K562 (cell line): Measurements from ENCODE around the gene C9. TPM values are rescaled to one million over a fixed set of nuclear protein-coding genes. Genes with fewer than 3 reads are reported as not detected.

Source experiments
- ATAC-seq: fragments of 200-7000 bp; cut with Tn5 transposase; 3 replicates; pipeline ENCODE4 v1.9.1; 2020; ENCODE audit warnings: moderate library complexity
- BruUV-seq: library from RNA; stranded (reverse); fragments of 400-500 nt; replicated peaks from 2 replicates; lab custom pipeline; 2021; lab: Mats Ljungman, UMichigan
- CTCF ChIA-PET: fragments of 300-600 bp; formaldehyde crosslinking; extraction: SDS; loops from one replicate; lab custom pipeline; 2021; ENCODE audit warnings: low intra/inter-chr PET ratio; lab: Yijun Ruan, JAX
- POLR2A ChIA-PET: fragments of 300-600, 350-650 bp; sonication (Branson Sonifier 250); formaldehyde crosslinking; extraction: SDS; loops from one replicate; lab custom pipeline; 2021; ENCODE audit warnings: antibody characterized with exemption, inconsistent platforms; lab: Yijun Ruan, JAX
- DNase-seq, 4 experiments: peaks; one replicate each; pipeline versions ENCODE4 v3.0.0 to v3.0.0-alpha.2; 2011 to 2018; ENCODE audit warnings: low spot score in 3 of 4, mixed read lengths in 3 of 4; ENCODE audit errors: extremely low read depth in 1 of 4
- FAIRE-seq: peaks from 2 replicates; lab custom pipeline; 2011; peaks lifted over from hg19 to GRCh38; lab: Jason Lieb, UNC
- H2AFZ ChIP-seq: 2 replicates; pipeline ENCODE4 v1.6.0; 2011; ENCODE audit warnings: low read depth, low read length, control low read depth, inconsistent platforms
- H3K27ac ChIP-seq: fragments of 200-600 bp; 3 replicates; pipeline ENCODE4 v1.8.0; 2011; ENCODE audit warnings: low read depth, mild to moderate bottlenecking, control low read depth, inconsistent platforms, low read length, moderate library complexity, mixed read lengths; ENCODE audit errors: extremely low read depth
- H3K27me3 ChIP-seq, 2 experiments: fragments of 300-600 bp in 1 of 2; 2 replicates in 1 of 2; 3 replicates in 1 of 2; pipeline versions ENCODE4 v1.6.0 to v1.8.0; 2011; ENCODE audit warnings: inconsistent platforms in 2 of 2, low read length in 2 of 2, mild to moderate bottlenecking in 1 of 2, mixed read lengths in 1 of 2, moderate library complexity in 1 of 2; ENCODE audit not compliant: control insufficient read depth in 2 of 2, insufficient read depth in 2 of 2
- H3K36me3 ChIP-seq: fragments of 300-600 bp; 3 replicates; pipeline ENCODE4 v1.8.0; 2011; ENCODE audit warnings: mild to moderate bottlenecking, low read length, inconsistent platforms; ENCODE audit not compliant: control insufficient read depth, insufficient read depth
- H3K4me1 ChIP-seq, 2 experiments: fragments of 200-600 bp in 1 of 2; replicated peaks in 1 of 2; 2 replicates in 1 of 2; 3 replicates in 1 of 2; pipeline versions ENCODE4 v1.5.1 to v1.8.0; 2011; ENCODE audit warnings: inconsistent platforms in 2 of 2, low read length in 2 of 2, mild to moderate bottlenecking in 1 of 2, mixed read lengths in 1 of 2, moderate library complexity in 1 of 2; ENCODE audit not compliant: control insufficient read depth in 2 of 2, insufficient read depth in 2 of 2
- H3K4me2 ChIP-seq: 2 replicates; pipeline ENCODE4 v1.6.1; 2011; ENCODE audit warnings: low read length, control low read depth, inconsistent platforms, mixed read lengths; ENCODE audit not compliant: insufficient read depth
- H3K4me3 ChIP-seq: fragments of 200-600 bp; sonication (generic), shearing (Covaris generic); 2 replicates; pipeline ENCODE4 v1.5.1; 2016; ENCODE audit warnings: control low read depth, inconsistent platforms
- H3K79me2 ChIP-seq: fragments of 200-600 bp; 3 replicates; pipeline ENCODE4 v1.8.0; 2011; ENCODE audit warnings: low read length, inconsistent platforms; ENCODE audit not compliant: control insufficient read depth, insufficient read depth
- H3K9ac ChIP-seq, 2 experiments: 2 replicates each; pipeline versions ENCODE4 v1.6.0 to v1.6.1; 2011; ENCODE audit warnings: low read depth in 2 of 2, low read length in 2 of 2, control low read depth in 1 of 2, inconsistent platforms in 1 of 2, mild to moderate bottlenecking in 1 of 2, mixed read lengths in 1 of 2; ENCODE audit not compliant: insufficient read depth in 1 of 2
- H3K9me1 ChIP-seq: one replicate; pipeline ENCODE4 v1.6.0; 2011; ENCODE audit warnings: inconsistent platforms, mild to moderate bottlenecking, low read length, moderate library complexity; ENCODE audit not compliant: control insufficient read depth, insufficient read depth
- H3K9me3 ChIP-seq: replicated peaks from 2 replicates; pipeline ENCODE4 v1.5.1; 2011; ENCODE audit warnings: low read depth, low read length, inconsistent platforms; ENCODE audit not compliant: control insufficient read depth, insufficient read depth
- H4K20me1 ChIP-seq: replicated peaks from 2 replicates; pipeline ENCODE4 v1.6.1; 2011; ENCODE audit warnings: low read length, inconsistent platforms, mixed read lengths; ENCODE audit not compliant: control insufficient read depth, insufficient read depth
- DMBX1 ChIP-seq: fragments of 250-450 bp; sonication (Bioruptor Pico); IDR thresholded peaks from 2 replicates; pipeline ENCODE4 v1.8.0; 2022; ENCODE audit warnings: inconsistent platforms, mild to moderate bottlenecking, moderate library complexity, borderline replicate concordance
- DPF2 ChIP-seq: fragments of 450-650 bp; IDR thresholded peaks from 2 replicates; pipeline ENCODE4 v1.6.1; 2016
- GTF2E2 ChIP-seq: fragments of 200-800 bp; sonication (Bioruptor generic); IDR thresholded peaks from 2 replicates; pipeline ENCODE4 v1.6.1; 2016; ENCODE audit warnings: missing genetic modification characterization, missing compliant biosample characterization
- HDAC2 ChIP-seq: fragments of 450-650 bp; IDR thresholded peaks from 2 replicates; pipeline ENCODE4 v1.6.1; 2016; ENCODE audit warnings: mild to moderate bottlenecking
- MAFK ChIP-seq: IDR thresholded peaks from 2 replicates; pipeline ENCODE4 v1.6.1; 2011; ENCODE audit warnings: low read length, improper control_type of control experiment
- PML ChIP-seq: IDR thresholded peaks from 2 replicates; pipeline ENCODE4 v1.6.1; 2012; ENCODE audit warnings: low read length, inconsistent platforms
- TAF9B ChIP-seq: fragments of 450-650 bp; IDR thresholded peaks from 2 replicates; pipeline ENCODE4 v1.6.1; 2018; ENCODE audit warnings: mild to moderate bottlenecking; ENCODE audit not compliant: partially characterized antibody
- ZC3H11A ChIP-seq: IDR thresholded peaks from 2 replicates; pipeline ENCODE4 v1.6.1; 2012; ENCODE audit warnings: low read depth, low read length, improper control_type of control experiment
- ZFX ChIP-seq: sonication (generic); formaldehyde crosslinking; IDR thresholded peaks from 2 replicates; pipeline ENCODE4 v1.8.0; 2022; ENCODE audit warnings: mild to moderate bottlenecking, missing genetic modification reagents, moderate library complexity
- ZNF347 ChIP-seq: fragments of 450-650 bp; formaldehyde crosslinking; IDR thresholded peaks from 2 replicates; pipeline ENCODE4 v1.4.0; 2020; ENCODE audit warnings: low read depth, mild to moderate bottlenecking, moderate library complexity
- WGBS: fragments of 100-300 bp; shearing (Covaris generic); methylation state at CpG from one replicate; pipeline ENCODE4 v1.1.6; 2016; ENCODE audit warnings: low coverage, mixed read lengths; ENCODE audit not compliant: insufficient coverage; ENCODE audit errors: missing lambda C conversion rate; 5-methylcytosine and 5-hydroxymethylcytosine counted together
- in situ Hi-C: fragments of 300-500 bp; cut with MboI; formaldehyde crosslinking; loops from 4 replicates; pipeline ENCODE4 v1.15.0; 2018; ENCODE audit warnings: inconsistent platforms, mixed read lengths
- intact Hi-C: fragments of 100-400 bp; cut with micrococcal nuclease; formaldehyde crosslinking; loops from 2 replicates; pipeline ENCODE4 v1.14.2; 2022
- polyA plus RNA-seq, 8 experiments: library from polyadenylated mRNA; depleted of rRNA in 4 of 8; stranded (reverse) in 5 of 8; unstranded in 3 of 8; fragments of >200 nt; fragmentation: Nextera tagmentation in 2 of 8; fragmentation: Illumina TruSeq in 1 of 8; extraction: Ambion mirVana in 2 of 8; extraction: Trizol in 1 of 8; gene quantifications; 2 replicates each; pipeline versions ENCODE4 v1.2.1 to v1.2.3, GENCODE V29; 2011 to 2014; ENCODE audit warnings: inconsistent platforms in 1 of 8, missing spikeins in 1 of 8
- total RNA-seq, 7 experiments: library from RNA; depleted of rRNA in 6 of 7; stranded (reverse); fragments of >200 nt in 6 of 7; fragmentation: Illumina TruSeq in 2 of 7; extraction: Trizol in 2 of 7; gene quantifications; 2 replicates each; pipeline versions ENCODE4 v1.2.1 to v1.2.3, GENCODE V29; 2011 to 2021; ENCODE audit warnings: low replicate concordance in 1 of 7
- TF ChIP-seq, protein P1 (sequence below): sonication (generic); formaldehyde crosslinking; IDR thresholded peaks from 2 replicates; pipeline ENCODE4 v1.8.1; 2023; ENCODE audit warnings: mild to moderate bottlenecking, missing genetic modification reagents
- TF ChIP-seq, protein P2 (sequence below): fragments of 450-650 bp; formaldehyde crosslinking; IDR thresholded peaks from 2 replicates; pipeline ENCODE4 v1.4.0; 2020; ENCODE audit warnings: mild to moderate bottlenecking, moderate library complexity
- TF ChIP-seq, protein P3 (sequence below): IDR thresholded peaks from 2 replicates; pipeline ENCODE4 v1.6.1; 2016; ENCODE audit warnings: missing genetic modification characterization, missing compliant biosample characterization
- TF ChIP-seq, protein P4 (sequence below): fragments of 250-450 bp; sonication (Bioruptor Pico); IDR thresholded peaks from 2 replicates; pipeline ENCODE4 v1.5.0; 2022; ENCODE audit warnings: mild to moderate bottlenecking

Gene C9
- total and polyA plus RNA-seq, 9 of the 15 experiments (the other 6 are each of a cell fraction or from before 2014, with no cell fraction given): 0.08 to 0.38 TPM; not detected in 7

DNA sequence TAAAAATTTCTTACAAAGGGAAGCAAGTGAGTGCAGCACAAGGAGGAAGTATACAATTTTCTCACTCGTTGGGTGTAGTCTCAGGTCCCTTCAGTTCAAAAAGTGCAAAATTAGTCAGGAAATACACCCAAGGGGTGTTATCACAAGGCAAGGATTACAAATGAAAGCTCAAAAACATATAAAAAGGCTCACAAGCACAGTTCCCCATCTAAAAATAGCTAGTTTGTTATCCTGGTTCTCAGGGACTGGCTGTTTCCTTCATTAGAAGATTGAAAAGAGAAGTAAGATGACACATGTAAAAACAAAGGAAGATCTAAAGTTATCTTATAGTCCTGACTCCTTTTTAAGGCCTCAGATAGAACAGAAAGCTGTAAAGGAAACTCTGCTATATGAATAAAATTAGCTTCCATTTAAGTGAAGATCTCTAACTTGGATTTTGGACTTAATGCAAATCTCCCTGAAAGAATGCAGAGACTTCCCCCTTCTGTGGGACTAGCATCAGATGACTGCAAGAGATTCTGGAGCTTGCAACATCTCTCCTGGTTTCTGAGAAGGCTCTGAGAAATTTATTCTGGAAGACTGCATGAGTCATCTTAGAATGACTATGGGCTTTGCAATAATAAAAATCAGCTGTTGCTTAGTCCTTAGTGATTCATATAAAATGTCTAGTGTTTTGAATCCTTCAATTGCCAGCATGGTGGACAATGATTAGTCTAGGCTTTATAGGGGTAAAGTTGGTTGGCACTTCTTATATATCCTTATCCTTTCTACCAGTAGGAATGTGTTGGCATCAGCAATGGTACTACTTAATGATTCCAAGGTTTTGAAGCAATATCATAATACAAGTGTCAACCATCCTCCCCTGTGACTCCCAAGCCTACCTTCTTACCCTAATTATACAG is 35.1 kb upstream of the C9 start:
- Histone ChIP-seq H3K4me3 (no peak overlapping the region), H3K27ac (peak overlapping the region; percentile 77), H3K9me1 (no peaks in the 10 kb centered on the region), H4K20me1 (no peaks in the 10 kb centered on the region), H3K36me3 (no peaks in the 10 kb centered on the region; the same call in 2 of the 3 replicates), H3K4me2 (peak overlapping the region; percentile 44), H3K9ac (peak overlapping the region in 1 of 2 experiments; percentile 55; a peak in 2 of 4 replicates), H3K4me1 (peaks cover 4 to 34% of the 10 kb centered on the region in 2 experiments; a peak in 4 of 5 replicates), H2AFZ (peak overlapping the region; percentile 49), H3K9me3 (no peaks in the 10 kb centered on the region), H3K27me3 (no peaks in the 10 kb centered on the region), H3K79me2 (0 out of 3 replicates have a peak, but pooled peaks cover 2% of the 10 kb centered on the region)
- POLR2A ChIA-PET: interaction anchor here (0.6 to 8.8 kb wide), 6 partner anchors 15 to 1391 kb away, joined by 3 to 67 read pairs (median 4); partner anchors contain the start of gene DAB2
- ATAC-seq (peak; percentile 90), DNase-seq (peak; percentile 43 to 83 (median 59)), FAIRE-seq (peak; percentile 71)
- 6% methylated on average over 1 of the region's 1 CpG for whole genome bisulfite sequencing
- BruUV-seq: TSS peak; percentile 31
- intact Hi-C loops: loop anchor here (1.0 kb wide), 1 partner anchor 24 kb away; no protein-coding TSS in a partner anchor
- CTCF ChIA-PET: no interaction called here
- in situ Hi-C loops: no loop called here
- TF ChIP-seq ZFX (CRISPR knock-in tag): no peak
- TF ChIP-seq DPF2: peak; percentile 96
- TF ChIP-seq ZC3H11A: no peak
- TF ChIP-seq, protein P1, sequence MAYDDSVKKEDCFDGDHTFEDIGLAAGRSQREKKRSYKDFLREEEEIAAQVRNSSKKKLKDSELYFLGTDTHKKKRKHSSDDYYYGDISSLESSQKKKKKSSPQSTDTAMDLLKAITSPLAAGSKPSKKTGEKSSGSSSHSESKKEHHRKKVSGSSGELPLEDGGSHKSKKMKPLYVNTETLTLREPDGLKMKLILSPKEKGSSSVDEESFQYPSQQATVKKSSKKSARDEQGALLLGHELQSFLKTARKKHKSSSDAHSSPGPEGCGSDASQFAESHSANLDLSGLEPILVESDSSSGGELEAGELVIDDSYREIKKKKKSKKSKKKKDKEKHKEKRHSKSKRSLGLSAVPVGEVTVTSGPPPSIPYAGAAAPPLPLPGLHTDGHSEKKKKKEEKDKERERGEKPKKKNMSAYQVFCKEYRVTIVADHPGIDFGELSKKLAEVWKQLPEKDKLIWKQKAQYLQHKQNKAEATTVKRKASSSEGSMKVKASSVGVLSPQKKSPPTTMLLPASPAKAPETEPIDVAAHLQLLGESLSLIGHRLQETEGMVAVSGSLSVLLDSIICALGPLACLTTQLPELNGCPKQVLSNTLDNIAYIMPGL (CRISPR knock-in tag): no peak
- peak; percentile 39; the same call in 1 of the 2 replicates for TF ChIP-seq PML
- TF ChIP-seq, protein P2, sequence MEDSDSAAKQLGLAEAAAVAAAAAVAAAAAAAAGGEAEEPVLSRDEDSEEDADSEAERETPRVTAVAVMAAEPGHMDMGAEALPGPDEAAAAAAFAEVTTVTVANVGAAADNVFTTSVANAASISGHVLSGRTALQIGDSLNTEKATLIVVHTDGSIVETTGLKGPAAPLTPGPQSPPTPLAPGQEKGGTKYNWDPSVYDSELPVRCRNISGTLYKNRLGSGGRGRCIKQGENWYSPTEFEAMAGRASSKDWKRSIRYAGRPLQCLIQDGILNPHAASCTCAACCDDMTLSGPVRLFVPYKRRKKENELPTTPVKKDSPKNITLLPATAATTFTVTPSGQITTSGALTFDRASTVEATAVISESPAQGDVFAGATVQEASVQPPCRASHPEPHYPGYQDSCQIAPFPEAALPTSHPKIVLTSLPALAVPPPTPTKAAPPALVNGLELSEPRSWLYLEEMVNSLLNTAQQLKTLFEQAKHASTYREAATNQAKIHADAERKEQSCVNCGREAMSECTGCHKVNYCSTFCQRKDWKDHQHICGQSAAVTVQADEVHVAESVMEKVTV (CRISPR knock-in tag): 0 out of 2 replicates have a peak, but pooled peaks have one; percentile 30
- TF ChIP-seq GTF2E2: peak; percentile 95
- TF ChIP-seq ZNF347 (CRISPR knock-in tag): no peak
- TF ChIP-seq MAFK: peak; percentile 86
- peak; percentile 89 for TF ChIP-seq HDAC2
- TF ChIP-seq, protein P3, sequence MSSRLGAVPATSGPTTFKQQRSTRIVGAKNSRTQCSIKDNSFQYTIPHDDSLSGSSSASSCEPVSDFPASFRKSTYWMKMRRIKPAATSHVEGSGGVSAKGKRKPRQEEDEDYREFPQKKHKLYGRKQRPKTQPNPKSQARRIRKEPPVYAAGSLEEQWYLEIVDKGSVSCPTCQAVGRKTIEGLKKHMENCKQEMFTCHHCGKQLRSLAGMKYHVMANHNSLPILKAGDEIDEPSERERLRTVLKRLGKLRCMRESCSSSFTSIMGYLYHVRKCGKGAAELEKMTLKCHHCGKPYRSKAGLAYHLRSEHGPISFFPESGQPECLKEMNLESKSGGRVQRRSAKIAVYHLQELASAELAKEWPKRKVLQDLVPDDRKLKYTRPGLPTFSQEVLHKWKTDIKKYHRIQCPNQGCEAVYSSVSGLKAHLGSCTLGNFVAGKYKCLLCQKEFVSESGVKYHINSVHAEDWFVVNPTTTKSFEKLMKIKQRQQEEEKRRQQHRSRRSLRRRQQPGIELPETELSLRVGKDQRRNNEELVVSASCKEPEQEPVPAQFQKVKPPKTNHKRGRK (tag): no peak
- no peak for TF ChIP-seq DMBX1 (CRISPR knock-in tag)
- TF ChIP-seq, protein P4, sequence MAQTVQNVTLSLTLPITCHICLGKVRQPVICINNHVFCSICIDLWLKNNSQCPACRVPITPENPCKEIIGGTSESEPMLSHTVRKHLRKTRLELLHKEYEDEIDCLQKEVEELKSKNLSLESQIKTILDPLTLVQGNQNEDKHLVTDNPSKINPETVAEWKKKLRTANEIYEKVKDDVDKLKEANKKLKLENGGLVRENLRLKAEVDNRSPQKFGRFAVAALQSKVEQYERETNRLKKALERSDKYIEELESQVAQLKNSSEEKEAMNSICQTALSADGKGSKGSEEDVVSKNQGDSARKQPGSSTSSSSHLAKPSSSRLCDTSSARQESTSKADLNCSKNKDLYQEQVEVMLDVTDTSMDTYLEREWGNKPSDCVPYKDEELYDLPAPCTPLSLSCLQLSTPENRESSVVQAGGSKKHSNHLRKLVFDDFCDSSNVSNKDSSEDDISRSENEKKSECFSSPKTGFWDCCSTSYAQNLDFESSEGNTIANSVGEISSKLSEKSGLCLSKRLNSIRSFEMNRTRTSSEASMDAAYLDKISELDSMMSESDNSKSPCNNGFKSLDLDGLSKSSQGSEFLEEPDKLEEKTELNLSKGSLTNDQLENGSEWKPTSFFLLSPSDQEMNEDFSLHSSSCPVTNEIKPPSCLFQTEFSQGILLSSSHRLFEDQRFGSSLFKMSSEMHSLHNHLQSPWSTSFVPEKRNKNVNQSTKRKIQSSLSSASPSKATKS (CRISPR knock-in tag): no peak
- peak; percentile 96 for TF ChIP-seq TAF9B
